Ovary (tissue), 3 donors: ENCODE results near the gene BCLAF3.

Source experiments
- EP300 ChIP-seq: sonication (generic); formaldehyde crosslinking; IDR thresholded peaks from one replicate; pipeline ENCODE4 v1.6.1; 2017; ENCODE audit warnings: antibody characterized with exemption
- TF ChIP-seq, protein P1 (sequence below), 3 donors: fragments of 450-650 bp in 2 of 3; fragments of 200-600 bp in 1 of 3; IDR thresholded peaks; one replicate each; pipeline versions ENCODE4 v1.5.1 to v1.8.0; 2016 to 2022; ENCODE audit warnings: antibody characterized with exemption in 3 of 3, mild to moderate bottlenecking in 1 of 3
- donor health status: DM: no; HTN: no; CAD: no.

DNA sequence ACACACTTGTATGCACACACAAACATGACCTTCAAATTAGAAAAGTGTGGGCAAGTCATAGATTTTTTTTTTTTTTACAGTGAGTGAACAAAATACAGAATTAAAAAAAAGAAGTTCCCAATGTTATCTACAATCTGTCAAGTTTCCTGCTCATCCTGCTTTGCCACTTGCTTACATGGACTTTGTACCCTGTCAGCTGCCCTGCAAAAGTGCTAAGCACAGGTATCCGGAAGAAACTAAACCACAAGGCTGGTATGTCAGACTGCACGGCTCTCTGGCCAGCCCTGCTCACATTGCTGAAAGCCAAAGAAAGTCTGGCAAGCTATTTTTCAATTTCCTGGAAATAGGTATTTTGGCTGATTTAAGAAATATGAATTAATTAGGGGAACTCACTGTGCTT is 38.9 kb upstream of the BCLAF3 start:
- no peak for TF ChIP-seq EP300
- TF ChIP-seq, protein P1, sequence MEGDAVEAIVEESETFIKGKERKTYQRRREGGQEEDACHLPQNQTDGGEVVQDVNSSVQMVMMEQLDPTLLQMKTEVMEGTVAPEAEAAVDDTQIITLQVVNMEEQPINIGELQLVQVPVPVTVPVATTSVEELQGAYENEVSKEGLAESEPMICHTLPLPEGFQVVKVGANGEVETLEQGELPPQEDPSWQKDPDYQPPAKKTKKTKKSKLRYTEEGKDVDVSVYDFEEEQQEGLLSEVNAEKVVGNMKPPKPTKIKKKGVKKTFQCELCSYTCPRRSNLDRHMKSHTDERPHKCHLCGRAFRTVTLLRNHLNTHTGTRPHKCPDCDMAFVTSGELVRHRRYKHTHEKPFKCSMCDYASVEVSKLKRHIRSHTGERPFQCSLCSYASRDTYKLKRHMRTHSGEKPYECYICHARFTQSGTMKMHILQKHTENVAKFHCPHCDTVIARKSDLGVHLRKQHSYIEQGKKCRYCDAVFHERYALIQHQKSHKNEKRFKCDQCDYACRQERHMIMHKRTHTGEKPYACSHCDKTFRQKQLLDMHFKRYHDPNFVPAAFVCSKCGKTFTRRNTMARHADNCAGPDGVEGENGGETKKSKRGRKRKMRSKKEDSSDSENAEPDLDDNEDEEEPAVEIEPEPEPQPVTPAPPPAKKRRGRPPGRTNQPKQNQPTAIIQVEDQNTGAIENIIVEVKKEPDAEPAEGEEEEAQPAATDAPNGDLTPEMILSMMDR (IDR thresholded peaks at IDR 0.05), result no peak
